K562 (cell line): ENCODE measurements around the gene GRIK1. TPM values are rescaled to one million over a fixed set of nuclear protein-coding genes. Genes with fewer than 3 reads are reported as not detected.

ENCODE experiments used
- CEBPB ChIP-seq: fragments of 450-650 bp; IDR thresholded peaks from 2 replicates; pipeline ENCODE4 v1.6.1; 2016; ENCODE audit warnings: missing genetic modification characterization, missing compliant biosample characterization
- CUX1 ChIP-seq: fragments of 200-800 bp; sonication (Bioruptor generic); IDR thresholded peaks from 2 replicates; pipeline ENCODE4 v1.6.1; 2016; ENCODE audit warnings: missing genetic modification characterization, missing compliant biosample characterization
- HDAC8 ChIP-seq: fragments of 450-650 bp; IDR thresholded peaks from 2 replicates; pipeline ENCODE4 v1.6.1; 2016; ENCODE audit warnings: mild to moderate bottlenecking, missing genetic modification characterization, moderate library complexity, missing compliant biosample characterization
- KHSRP ChIP-seq: fragments of 450-650 bp; IDR thresholded peaks from 2 replicates; pipeline ENCODE4 v1.6.1; 2017
- KLF6 ChIP-seq: fragments of 250-450 bp; sonication (Bioruptor Pico); IDR thresholded peaks from 2 replicates; pipeline ENCODE4 v1.4.0; 2020; ENCODE audit warnings: mild to moderate bottlenecking, moderate library complexity, borderline replicate concordance
- MCM2 ChIP-seq: fragments of 450-650 bp; IDR thresholded peaks from 2 replicates; pipeline ENCODE4 v1.6.1; 2017; ENCODE audit warnings: low read depth, mild to moderate bottlenecking
- NONO ChIP-seq, 2 experiments: fragments of 200-400 bp in 1 of 2; fragments of 450-650 bp in 1 of 2; formaldehyde crosslinking in 1 of 2; IDR thresholded peaks; 2 replicates each; pipeline ENCODE4 v1.6.1; 2017; ENCODE audit warnings: low read depth in 2 of 2, mild to moderate bottlenecking in 2 of 2, moderate library complexity in 2 of 2, low read length in 1 of 2
- NR2C1 ChIP-seq, 2 experiments: fragments of 450-650 bp; IDR thresholded peaks; 2 replicates each; pipeline ENCODE4 v1.6.1; 2017; ENCODE audit warnings: mild to moderate bottlenecking in 2 of 2, antibody characterized with exemption in 1 of 2, inconsistent platforms in 1 of 2, missing compliant biosample characterization in 1 of 2, missing genetic modification characterization in 1 of 2
- PBX2 ChIP-seq, 2 experiments: IDR thresholded peaks in 1 of 2; conservative IDR thresholded peaks in 1 of 2; 2 replicates each; pipeline ENCODE4 v1.6.1; 2016; ENCODE audit warnings: low read depth in 2 of 2, mild to moderate bottlenecking in 1 of 2, missing compliant biosample characterization in 1 of 2, missing genetic modification characterization in 1 of 2, moderate library complexity in 1 of 2
- PHF21A ChIP-seq: fragments of 450-650 bp; IDR thresholded peaks from 2 replicates; pipeline ENCODE4 v1.6.1; 2017; ENCODE audit warnings: low read depth, borderline replicate concordance
- RAD51 ChIP-seq: fragments of 450-650 bp; IDR thresholded peaks from 2 replicates; pipeline ENCODE4 v1.7.1; 2016; ENCODE audit warnings: low read depth, mild to moderate bottlenecking, borderline replicate concordance
- RBM15 ChIP-seq: fragments of 200-400 bp; formaldehyde crosslinking; IDR thresholded peaks from 2 replicates; pipeline ENCODE4 v1.6.1; 2018; ENCODE audit warnings: mild to moderate bottlenecking, low read length, moderate library complexity; ENCODE audit not compliant: insufficient read depth
- RBM25 ChIP-seq: fragments of 200-400 bp; formaldehyde crosslinking; IDR thresholded peaks from 2 replicates; pipeline ENCODE4 v1.6.1; 2018; ENCODE audit warnings: low read length, low read depth, moderate library complexity; ENCODE audit not compliant: severe bottlenecking
- RHOXF2B ChIP-seq: fragments of 250-450 bp; sonication (Bioruptor Pico); conservative IDR thresholded peaks from 2 replicates; pipeline ENCODE4 v1.5.1; 2021
- SREBF2 ChIP-seq: sonication (generic); formaldehyde crosslinking; IDR thresholded peaks from 2 replicates; pipeline ENCODE4 v1.4.0; 2020; ENCODE audit warnings: mild to moderate bottlenecking, missing genetic modification reagents
- SRF ChIP-seq, 2 experiments: fragments of 250-450, 450-650 bp in 1 of 2; sonication (Bioruptor Pico) in 1 of 2; sonication (generic) in 1 of 2; formaldehyde crosslinking; IDR thresholded peaks; 2 replicates each; pipeline versions ENCODE4 v1.5.0 to v1.5.1; 2020 to 2022; ENCODE audit warnings: mild to moderate bottlenecking in 1 of 2, missing genetic modification reagents in 1 of 2
- TEAD2 ChIP-seq: fragments of 450-650 bp; IDR thresholded peaks from 2 replicates; pipeline ENCODE4 v1.6.1; 2016; ENCODE audit warnings: missing genetic modification characterization, control low read depth, missing compliant biosample characterization
- ZC3H4 ChIP-seq: sonication (generic); formaldehyde crosslinking; IDR thresholded peaks from 2 replicates; pipeline ENCODE4 v1.9.0; 2021; ENCODE audit warnings: missing genetic modification reagents, borderline replicate concordance
- ZNF12 ChIP-seq: sonication (generic); formaldehyde crosslinking; IDR thresholded peaks from 2 replicates; pipeline ENCODE4 v1.4.0; 2020; ENCODE audit warnings: mild to moderate bottlenecking, missing genetic modification reagents
- ZNF232 ChIP-seq: sonication (generic); formaldehyde crosslinking; IDR thresholded peaks from 2 replicates; pipeline ENCODE4 v1.8.0; 2022; ENCODE audit warnings: mild to moderate bottlenecking, missing genetic modification reagents
- polyA plus RNA-seq, 8 experiments: library from polyadenylated mRNA; depleted of rRNA in 4 of 8; stranded (reverse) in 5 of 8; unstranded in 3 of 8; fragments of >200 nt; fragmentation: Nextera tagmentation in 2 of 8; fragmentation: Illumina TruSeq in 1 of 8; extraction: Ambion mirVana in 2 of 8; extraction: Trizol in 1 of 8; gene quantifications; 2 replicates each; pipeline versions ENCODE4 v1.2.1 to v1.2.3, GENCODE V29; 2011 to 2014; ENCODE audit warnings: inconsistent platforms in 1 of 8, missing spikeins in 1 of 8
- total RNA-seq, 7 experiments: library from RNA; depleted of rRNA in 6 of 7; stranded (reverse); fragments of >200 nt in 6 of 7; fragmentation: Illumina TruSeq in 2 of 7; extraction: Trizol in 2 of 7; gene quantifications; 2 replicates each; pipeline versions ENCODE4 v1.2.1 to v1.2.3, GENCODE V29; 2011 to 2021; ENCODE audit warnings: low replicate concordance in 1 of 7

Gene GRIK1
- total and polyA plus RNA-seq, 9 of the 15 experiments (the other 6 are each of a cell fraction or from before 2014, with no cell fraction given), result 0.17 to 2.8 (median 0.53) TPM

DNA sequence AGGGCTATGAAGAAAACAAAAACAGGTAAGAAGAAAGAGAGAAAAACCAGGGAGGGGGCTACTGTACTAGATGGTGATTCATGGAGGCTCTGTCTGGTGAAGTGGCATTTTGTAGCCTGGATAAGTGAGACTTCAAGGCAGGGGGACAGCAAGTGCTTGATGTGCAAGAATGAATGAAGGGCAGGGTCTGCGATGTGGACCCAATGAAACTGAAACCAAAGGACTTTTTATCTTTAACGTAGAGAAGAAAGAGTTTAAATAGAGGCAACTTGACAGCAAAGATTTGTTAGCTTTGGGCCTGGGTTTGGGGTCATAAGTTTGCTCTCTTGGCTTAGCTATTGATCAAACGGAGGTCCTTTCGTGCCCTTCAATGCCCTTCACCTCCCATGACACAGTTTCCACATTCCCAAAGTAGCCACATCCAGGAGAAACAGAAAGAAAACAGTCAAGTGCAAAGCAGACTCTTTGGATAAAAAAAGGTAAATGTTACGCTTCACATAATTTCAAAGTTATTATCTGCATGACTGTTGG lies 291.0 kb downstream of the GRIK1 start (continued):
- no peak; the same call in 1 of the 2 replicates for TF ChIP-seq CUX1 (CRISPR knock-in tag)
- TF ChIP-seq RHOXF2B (CRISPR knock-in tag), result no peak
- TF ChIP-seq ZNF232 (CRISPR knock-in tag), result no peak
- TF ChIP-seq RAD51, result no peak
- TF ChIP-seq TEAD2 (tag), result no peak
- no peak for TF ChIP-seq KHSRP
- no peak for TF ChIP-seq ZC3H4
- TF ChIP-seq CEBPB, result no peak
- TF ChIP-seq SRF (CRISPR knock-in tag; IDR thresholded peaks at IDR 0.05), result no peak
- TF ChIP-seq SREBF2 (CRISPR knock-in tag), result no peak
- TF ChIP-seq NONO (IDR thresholded peaks at IDR 0.05; ENCODE audit: low read depth in 2 of 2, low read length in 1 of 2), result no peak
- TF ChIP-seq RBM25, result no peak
- TF ChIP-seq MCM2, result no peak
- TF ChIP-seq NR2C1 (IDR thresholded peaks at IDR 0.05), result no peak
- TF ChIP-seq NR2C1 (tag; IDR thresholded peaks at IDR 0.05), result peak; percentile 48; the same call in 1 of the 2 replicates
- peak; percentile 64; the same call in 1 of the 2 replicates for TF ChIP-seq HDAC8
- no peak for TF ChIP-seq PHF21A
- peak; percentile 67 for TF ChIP-seq KLF6 (CRISPR knock-in tag)
- no peak for TF ChIP-seq PBX2 (CRISPR knock-in tag; IDR thresholded peaks at IDR 0.05; ENCODE audit: low read depth)
- TF ChIP-seq PBX2 (tag; conservative IDR thresholded peaks at IDR 0.05; ENCODE audit: low read depth), result peak; percentile 10; the same call in 1 of the 2 replicates
- no peak for TF ChIP-seq ZNF12 (CRISPR knock-in tag)
- TF ChIP-seq RBM15, result no peak
